ENCODE results near the gene ABHD15.
"Not testable (repeated sequence)": the region's sequence is repeated elsewhere in the genome, so short reads cannot be mapped to it uniquely, and the experiment has no call there.

The ABHD15 gene

DNA sequence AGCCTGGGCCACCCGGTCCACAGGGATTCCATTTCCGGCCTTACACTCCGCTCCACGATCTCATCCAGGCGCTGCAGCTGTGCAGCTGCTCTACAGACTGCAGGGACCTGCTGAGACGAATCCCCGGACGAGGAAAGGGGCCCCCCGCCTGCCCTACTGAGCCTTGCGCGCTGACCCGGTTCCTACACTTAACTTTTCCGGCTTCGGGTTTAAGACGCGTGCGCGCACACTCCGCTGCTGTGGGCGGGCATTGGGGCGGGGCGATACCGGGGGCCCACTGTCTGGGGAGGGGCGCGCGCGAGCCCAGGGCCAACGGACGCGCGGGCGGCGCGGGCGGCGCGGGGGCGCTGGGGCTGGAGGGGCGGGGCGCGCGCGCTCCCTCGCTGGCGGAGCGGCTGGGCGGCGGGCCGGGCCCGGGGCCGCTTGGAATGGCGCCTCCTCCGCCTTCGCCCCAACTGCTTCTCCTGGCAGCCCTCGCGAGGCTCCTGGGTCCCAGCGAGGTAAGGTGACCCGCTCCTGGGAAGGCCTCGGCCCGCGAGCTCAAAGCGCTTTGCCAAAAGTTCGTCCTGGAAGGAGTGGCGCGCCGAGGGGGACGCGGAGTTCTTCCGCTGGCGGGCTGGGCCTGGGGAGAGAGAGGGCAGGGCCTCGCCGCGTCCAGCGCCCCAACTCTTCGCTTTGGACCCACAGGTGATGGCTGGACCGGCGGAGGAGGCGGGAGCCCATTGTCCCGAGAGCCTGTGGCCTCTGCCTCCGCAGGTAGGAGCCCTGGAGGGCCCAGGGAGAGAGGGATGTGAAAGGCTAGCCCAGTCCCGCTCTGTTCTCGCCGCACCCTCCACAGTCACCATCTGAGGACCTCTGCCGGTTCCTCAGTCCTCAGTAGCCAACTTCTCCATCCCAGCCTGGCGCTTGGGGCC lies 1.8 kb upstream of the ABHD15 start, which contains the start of gene TP53I13:
TSS of gene TP53I13 (plus strand) at position 371 of the 914 bp plus-strand sequence. CDS start at position 429, 58 bp downstream.
- DNase-seq, result peak; percentile 89 to 90

DNA sequence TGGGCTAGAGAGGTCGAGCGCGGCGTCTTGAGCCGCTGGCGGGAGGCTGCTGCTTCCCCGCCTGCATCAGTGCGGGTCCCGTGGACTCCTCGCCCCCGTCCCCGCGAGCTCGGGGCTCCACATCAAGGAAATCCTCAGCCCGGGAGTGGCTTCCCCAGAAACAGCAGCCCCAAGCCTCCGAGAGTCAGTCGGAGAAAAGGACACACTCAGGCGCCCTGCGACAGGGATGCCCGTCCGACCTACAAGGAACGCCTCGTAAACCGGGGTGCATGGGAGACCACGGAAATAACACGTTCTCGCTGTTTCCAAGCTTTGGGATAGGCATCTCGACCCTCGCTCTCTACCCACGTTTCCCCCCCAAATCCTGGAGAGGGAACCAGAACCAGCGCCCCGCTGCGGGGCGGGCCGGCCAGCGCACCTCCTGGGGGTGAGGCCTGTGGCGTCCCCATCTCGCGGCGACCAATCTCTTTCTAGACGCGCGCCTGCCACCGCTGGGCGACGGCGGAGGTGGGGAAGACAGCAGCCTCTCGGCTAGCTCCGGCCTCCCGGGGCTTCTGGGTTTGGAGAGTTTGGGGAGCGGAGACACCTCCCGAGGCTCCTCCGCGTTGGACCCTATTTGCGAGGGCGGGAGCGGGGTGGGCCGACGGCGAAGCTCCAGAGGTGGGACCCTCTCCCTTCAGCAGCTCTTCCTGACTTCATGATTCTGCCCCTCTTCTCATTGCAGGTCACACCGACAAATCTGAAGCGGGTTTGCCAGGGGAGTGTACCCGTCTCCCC lies 905 bp upstream of the ABHD15 start:
- peak; percentile 87 to 88 for DNase-seq

DNA sequence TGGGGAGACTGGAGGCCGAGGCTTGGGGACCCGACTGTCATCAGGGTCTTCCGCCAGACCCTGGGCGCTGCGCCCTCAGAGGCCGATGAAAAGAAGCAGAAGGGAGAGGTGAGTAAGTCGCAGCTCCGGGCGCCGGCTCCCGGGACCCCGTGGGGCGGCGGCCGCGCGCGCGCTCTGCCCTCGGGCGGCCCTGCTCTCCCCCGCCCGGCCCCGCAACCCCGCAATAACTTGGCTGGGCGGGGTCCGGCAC lies 392 bp upstream of the ABHD15 start:
- DNase-seq, result no peak

DNA sequence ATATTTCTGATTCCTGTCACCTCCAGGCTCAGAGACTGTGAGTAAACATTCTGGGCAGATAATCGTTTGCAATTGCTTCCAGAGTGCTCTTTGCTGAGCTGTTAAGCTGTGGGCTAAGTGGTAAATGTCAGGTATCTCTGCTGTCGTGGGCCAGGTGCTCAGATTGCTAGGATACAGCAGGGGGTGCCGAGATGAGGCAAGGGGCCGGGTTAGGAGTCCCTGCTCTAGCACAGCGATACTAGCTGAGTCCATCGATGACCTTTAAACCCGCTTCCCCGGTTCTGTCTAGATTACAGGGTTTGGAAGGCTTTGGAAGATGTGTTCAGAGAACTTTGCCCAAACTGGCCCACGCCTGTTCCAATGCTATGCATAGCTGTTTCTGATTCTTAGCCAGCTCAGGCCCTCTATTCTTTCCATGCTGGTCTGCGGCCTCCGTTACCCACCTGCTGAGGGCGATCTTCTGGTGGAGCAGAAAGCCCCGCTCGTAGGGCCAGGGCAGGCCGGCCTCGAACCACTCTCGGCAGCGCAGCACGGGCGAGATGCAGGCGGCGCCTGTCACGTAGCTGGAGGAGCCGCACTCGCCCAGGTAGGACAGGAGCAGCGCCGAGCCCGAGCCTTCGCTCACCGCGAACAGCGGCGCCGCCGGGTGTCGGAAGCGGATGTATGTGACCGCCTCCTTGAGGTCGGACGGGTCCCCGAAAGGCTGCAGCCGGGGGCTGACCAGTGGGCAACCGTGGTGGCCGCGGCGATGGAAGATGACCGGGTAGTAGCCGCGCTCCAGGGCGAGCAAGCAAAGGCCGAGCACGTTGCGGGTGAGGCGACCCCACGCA lies 979 bp downstream of the ABHD15 start:
- peak; percentile 71 to 77 for DNase-seq

DNA sequence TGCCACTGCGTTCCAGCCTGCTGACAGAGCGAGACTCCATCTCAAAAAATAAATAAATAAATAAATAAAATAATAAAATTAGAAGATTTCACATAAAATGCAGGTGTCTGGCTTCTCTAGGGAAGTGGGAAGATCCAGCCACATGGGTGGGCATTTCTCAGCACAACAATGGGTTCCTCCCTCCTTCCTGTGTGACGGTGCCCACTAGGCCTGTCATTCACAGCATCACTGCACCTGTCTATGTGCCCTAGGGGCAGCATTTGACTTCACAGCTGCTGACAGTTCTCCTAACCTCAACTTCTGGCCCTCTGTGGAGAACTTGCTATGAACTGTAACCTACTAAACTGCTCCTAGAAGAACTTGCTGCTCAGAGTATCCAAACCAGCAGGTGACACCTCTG lies 3.0 kb downstream of the ABHD15 start:
- no peak for DNase-seq

DNA sequence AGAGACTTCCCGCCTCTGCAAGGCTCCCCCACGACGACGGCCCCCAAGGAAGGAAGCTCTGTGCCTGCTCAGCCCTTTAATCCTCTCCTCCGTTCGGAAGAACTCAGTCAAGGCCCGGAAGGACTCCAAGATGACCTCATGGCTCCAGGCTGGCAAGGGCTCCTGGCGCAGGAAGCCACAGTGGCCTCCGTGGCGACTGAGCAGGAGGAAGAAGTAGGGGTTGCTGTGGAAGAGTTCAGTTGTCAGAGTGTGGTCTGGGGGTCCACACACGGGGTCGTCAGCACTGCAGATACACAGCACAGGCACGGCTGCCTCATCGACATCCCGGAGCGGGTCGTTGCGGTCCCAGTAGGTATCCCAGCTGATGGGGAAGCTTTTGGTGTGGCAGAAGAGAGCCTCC lies 4.2 kb downstream of the ABHD15 start:
- DNase-seq, result no peak

DNA sequence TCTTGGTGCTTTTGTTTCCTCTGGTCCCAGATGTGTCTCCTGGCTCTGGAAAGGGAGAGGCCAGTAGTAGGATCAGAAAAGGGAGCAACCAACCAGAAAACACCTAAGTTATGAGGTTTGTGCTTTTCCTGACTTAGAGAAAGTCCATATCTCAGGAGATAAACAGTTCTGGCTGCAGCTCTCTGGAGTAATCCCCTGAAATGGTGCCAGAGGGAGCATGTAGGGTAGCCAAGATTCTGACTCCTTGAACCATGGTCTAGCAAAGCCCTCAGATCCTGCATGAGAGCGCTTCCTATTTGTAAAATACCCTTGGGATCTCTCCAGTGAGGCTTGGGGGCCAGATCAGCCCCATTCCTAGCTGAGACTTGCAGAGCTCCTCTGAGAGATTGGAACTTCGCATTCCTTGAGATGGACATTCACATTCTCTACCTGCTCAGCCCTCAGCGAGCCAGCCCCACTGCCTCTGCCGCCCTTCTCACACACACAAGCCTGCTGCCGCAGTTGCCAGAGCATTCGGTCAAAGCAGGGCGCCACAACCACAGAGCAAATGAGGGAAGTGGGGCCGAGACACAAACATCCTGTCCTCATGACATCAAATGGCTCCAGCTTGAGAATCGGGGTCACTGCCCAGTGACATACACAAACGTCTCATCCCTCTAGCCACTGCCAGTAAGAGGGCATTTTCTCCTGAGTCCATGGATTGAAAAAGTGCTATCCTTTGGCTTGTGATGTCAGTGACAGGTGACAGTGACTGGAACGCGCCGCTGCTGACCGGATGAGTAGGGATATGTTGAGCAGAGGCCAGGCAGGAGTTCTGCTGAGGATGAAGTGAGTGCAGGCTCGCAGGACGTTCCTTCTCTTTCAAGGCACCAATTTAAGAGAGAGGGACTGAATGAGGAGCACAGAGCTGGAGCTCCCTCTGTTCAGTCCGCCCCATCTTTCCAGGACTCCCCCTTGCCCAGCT lies 5.0 kb downstream of the ABHD15 start:
- DNase-seq, result no peak

DNA sequence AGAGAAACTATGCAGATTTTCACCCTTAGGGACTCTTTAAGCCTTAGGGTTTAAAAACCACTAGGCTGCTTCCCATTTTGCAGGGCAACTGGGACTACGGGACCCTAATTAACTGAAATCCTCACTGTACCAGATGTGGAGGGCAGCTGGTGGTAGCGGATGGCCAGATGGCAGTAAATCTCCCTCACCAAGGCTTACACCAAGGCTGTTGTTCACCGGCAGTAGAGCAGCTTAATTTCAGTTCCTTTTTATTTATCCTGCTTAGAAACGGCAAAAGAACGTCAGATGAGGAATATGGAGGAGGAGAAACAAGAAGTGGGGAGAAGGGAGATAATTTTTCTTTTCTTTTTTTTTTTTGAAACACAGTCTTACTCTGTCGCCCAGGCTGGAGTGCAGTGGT lies 6.5 kb downstream of the ABHD15 start:
- no peak for DNase-seq

DNA sequence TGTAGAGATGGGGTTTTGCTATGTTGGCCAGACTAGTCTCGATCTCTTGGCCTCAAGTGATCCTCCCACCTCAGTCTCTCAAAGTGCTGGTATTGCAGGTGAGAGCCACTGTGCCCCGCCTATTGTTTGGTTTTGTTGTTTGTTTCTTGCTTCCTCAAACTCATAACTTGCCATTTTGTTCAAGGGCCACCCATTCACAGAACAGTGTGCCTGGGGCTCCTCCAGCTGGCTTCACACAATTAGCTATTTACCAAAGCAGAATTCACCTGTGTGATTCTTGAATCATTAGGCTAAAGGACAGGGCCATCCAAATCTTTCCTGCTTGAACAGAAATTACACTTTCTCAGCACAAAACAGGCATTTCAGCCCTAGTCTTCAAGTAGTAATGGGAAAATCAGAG lies 7.2 kb downstream of the ABHD15 start:
- DNase-seq, result no peak

DNA sequence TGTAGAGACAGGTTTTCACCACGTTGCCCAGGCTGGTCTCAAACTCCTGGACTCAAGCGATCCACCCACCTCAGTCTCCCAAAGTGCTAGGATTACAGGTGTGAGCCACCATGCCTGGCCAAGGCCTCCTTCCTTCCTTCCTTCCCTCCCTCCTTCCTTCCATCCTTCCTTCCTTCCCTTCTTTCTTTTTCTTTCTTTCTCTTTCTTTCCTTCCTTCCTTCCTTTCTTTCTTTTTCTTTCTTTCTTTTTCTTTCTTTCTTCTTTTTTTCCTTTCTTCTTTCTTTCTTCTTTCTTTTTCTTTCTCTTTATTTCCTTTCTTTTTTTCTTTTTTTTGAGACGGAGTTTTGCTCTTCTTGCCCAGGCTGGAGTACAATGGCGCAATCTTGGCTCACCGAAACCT lies 8.7 kb downstream of the ABHD15 start:
- DNase-seq, result not testable (repeated sequence)

DNA sequence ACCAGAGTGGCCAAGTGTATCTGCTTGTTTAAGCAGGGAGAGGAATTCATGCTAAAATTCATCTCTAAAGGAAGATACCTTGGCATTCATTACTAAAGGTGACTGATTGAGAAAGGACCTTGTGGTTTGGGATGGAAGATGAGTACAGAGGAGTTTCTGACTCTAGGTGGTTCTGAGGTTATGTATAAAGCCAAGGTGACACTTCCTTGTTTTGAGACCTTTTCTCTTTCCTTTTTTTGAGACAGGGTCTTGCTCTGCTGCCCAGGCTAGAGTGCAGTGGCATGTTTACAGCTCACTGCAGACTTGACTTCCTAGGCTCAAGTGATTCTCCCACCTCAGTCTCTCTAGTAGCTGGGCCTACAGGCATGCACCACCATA lies 9.1 kb downstream of the ABHD15 start:
- DNase-seq, result no peak

DNA sequence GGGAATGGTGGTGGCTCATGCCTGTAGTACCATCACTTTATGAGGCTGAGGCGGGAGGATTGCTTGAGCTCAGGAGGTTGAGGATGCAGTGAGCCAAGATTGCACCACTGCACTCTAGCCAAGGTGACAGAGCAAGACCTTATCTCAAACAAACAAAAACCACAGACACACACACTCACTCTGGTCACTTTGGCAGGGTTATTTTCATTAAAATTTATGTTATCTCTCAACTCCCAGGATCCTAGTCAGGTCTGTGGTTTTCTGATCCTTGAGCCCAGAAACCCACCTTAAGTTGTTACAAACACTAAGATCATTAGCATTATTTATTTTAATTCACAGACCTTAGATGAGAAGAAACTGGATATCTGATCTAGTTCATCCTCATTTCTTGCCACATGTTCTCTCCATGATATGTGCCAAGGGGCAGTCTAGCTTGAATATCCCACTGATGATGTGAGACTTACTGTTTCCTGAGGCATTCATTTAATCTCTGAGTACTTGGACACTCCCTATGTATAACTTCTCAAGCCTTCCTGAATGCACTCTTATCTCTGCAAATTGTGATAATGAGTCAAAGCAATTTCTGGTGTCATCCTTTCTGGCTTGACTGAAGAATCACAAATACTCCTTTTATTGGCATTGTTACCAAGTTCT lies 9.6 kb downstream of the ABHD15 start:
- DNase-seq, result no peak

DNA sequence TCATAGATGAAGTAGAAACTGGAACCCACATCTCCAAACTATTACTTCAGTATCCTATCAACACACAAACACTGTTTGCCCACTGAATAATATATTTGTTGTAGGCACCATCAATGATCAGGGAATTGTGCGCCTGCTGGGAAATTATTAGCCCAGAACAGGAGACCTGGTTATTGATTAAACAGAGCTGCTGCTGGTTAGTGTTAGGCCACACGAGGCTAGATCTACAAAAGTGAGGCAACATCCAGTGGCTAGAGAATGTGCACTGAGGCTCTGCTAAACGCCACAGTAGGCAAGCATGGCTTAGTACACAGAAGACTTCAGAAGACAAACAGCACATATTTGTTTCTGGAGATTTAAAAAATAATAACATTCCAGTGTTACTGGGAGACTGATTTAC lies 11.0 kb downstream of the ABHD15 start:
- no peak for DNase-seq

DNA sequence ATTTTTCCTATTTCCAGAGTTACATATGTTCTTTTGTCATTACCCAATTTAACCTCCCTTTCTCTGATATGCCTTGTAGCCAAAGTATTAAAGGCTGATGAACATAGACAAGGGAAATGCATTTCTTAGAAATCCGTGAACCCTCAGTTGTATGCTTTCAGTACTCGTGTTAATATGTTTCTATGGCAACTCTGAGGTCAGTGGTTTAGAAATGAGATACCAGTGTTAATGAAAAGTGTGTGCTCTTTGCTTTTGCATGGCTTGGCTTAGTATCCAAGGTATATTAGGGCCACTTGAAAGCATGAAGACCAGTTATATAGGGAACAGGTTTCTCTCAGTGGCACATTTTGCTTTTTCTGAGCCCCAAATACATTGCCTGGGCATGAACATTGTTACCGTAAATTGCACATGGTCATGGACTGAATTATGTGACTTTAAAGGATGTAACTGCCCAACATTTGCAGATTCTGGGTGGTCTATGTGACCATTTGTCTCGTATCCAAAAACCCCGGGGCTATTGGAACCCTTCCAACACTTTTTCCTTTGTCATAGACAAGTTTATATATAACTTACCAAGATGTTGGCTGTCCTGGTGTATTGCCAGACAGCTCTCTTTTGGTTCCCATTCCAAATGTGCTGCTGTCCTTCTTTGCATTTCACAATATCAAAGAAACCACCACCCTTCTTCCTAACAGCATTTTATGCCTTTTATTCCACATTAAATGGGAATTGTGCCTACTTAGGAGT lies 17.5 kb downstream of the ABHD15 start:
- DNase-seq, result no peak

DNA sequence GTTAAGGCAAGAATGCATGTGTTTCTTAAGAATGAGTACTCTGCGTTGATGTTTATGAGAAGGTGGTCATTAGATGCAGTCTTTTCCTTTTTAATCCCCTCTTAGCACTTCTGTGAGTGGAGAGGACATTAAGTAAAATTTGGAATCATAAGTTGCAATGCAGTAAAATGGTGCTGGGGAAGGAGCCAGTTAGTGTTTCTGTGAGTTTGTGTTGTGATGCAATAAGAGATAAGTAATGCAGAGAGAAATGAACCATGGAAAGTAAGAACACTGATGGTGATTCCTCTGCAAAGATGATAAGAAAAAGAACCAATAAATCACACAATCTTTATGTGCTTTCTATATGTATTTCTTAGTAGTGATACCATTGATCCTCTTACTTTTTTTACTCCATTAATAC lies 20.0 kb downstream of the ABHD15 start:
- no peak for DNase-seq

DNA sequence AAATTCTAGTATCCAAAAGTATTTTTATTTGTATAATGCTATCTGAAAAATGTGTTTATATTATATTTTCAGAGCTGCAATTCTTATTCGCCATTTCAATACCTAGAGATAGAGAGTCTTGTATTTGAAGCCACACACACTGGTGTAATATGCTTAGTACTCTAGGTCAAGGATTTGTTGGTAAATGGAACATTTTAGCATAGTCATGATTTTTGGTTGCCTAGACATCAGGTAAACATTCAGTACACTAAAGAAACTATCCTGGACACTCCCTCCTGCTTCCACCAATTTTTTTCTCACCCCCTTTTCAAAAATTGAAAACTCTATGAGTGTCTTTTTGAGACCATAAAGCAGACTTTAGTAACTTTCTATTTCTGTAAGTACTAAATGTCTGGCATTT lies 20.8 kb downstream of the ABHD15 start:
- no peak for DNase-seq

DNA sequence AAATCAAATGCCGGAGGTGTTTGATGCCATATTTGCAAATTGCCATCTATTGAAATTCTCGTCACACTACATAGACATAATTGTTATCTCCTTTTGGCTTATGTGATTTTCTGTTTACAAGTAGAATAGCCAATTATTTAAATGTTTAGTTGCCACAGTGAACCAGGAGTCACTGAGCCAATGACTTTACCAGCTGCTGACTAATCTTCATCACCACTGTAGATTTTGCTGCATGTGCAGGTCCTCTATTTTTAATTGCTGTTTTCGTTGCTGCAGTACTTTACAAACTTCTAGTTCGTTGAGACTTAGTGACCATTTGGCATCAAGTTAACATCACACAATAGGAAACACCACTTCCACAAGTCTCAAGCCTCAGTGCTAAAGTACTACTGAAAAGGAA lies 22.8 kb downstream of the ABHD15 start:
- DNase-seq, result no peak

DNA sequence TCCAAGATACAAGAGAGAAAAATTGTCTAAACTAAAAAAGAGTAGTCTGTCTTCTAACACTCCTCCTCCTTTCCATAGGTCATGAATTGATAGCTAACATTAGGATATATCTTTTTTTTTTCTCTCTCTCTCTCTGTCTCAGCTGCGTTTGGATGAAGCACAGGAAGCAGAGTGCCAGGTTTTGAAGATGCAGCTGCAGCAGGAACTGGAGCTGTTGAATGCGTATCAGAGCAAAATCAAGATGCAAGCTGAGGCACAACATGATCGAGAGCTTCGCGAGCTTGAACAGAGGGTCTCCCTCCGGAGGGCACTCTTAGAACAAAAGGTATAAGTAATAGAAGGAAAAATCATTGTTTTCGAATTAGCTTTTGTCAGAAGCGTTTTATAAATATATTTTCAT lies 32.9 kb downstream of the ABHD15 start:
- no peak for DNase-seq

DNA sequence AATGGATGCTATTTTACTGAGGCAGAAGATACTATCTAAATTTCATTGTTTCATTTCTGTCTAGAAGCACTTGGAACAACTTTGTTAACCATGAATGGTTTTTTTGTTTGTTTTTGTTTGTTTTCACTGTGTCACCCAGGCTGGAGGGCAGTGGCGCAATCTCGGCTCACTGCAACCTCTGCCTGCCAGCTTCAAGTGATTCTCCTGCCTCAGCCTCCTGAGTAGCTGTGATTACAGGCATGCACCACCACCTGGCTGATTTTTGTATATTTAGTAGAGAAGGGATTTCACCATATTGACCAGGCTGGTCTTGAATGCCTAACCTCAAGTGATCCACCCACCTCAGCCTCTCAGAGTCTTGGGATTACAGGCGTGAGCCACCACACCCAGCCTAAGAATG lies 40.5 kb downstream of the ABHD15 start:
- DNase-seq, result no peak

DNA sequence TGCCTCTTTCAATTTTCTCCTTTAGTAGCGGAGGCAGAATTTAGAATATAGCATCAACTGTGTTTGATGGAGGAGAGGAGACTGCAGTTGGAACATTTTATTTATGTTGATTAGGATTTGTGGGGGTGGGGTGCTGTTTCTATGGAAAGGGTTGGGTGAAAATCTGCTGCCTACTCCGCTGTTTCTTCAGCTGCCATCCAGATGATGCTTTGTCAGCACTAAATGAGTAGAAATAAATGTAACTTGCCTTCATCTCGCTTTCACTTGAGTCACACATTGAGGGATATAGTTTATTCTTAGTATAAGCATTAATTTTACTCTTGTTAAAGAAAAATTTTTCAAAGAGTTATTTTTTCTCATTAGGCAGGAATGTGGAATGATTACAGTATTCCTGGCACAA lies 42.1 kb downstream of the ABHD15 start:
- no peak for DNase-seq

DNA sequence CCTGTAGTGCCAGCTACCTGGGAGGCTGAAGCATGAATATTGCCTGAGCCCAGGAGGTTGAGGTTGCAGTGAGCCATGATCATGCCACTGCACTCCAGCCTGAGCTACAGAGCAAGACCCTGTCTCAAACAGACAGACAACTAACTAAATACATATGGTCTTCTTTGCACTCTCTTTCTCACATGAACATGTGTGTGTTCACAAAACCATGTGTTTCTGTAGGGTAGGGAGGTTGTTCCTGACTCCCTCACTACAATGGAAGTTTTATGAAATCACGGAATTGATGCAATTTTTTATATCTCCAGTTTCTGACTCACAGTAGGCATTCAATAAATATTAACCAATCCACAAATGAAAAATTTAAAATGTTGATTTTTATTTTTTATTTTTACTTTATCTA lies 48.5 kb downstream of the ABHD15 start:
- DNase-seq, result no peak

Data from activated T-cell treated with anti-CD3 and anti-CD28 coated beads, Interleukin-2, amount 50 U/mL, for 48 hours (primary cell).